Transverse colon (tissue), 4 donors: Measurements from ENCODE around the gene FAM131A. TPM values are rescaled to one million over a fixed set of nuclear protein-coding genes. Genes with fewer than 3 reads are reported as not detected.
A peak's percentile ranks its signal among the peaks of the same experiment; 100 is the strongest.

Experiments used
- DNase-seq: peaks from one replicate; pipeline ENCODE4 v3.0.0-alpha.2; 2019
- H3K27ac ChIP-seq, 4 donors: fragments of 200-600 bp; sonication (generic); 2 replicates each; pipeline ENCODE4 v1.5.1; 2016 to 2018; ENCODE audit warnings: inconsistent platforms in 4 of 4
- H3K27me3 ChIP-seq: fragments of 200-600 bp; sonication (generic); 2 replicates; pipeline ENCODE4 v1.5.1; 2017; ENCODE audit warnings: inconsistent platforms
- H3K36me3 ChIP-seq, 4 donors: fragments of 200-600 bp; sonication (generic); 2 replicates each; pipeline ENCODE4 v1.5.1; 2017 to 2019; ENCODE audit warnings: inconsistent platforms in 4 of 4
- H3K4me1 ChIP-seq, 4 donors: fragments of 200-600 bp; sonication (generic); 2 replicates each; pipeline ENCODE4 v1.5.1; 2017 to 2020; ENCODE audit warnings: inconsistent platforms in 4 of 4
- H3K4me3 ChIP-seq, 4 donors: fragments of 200-600 bp; sonication (generic); 1 replicate in 1 of 4; 2 replicates in 3 of 4; pipeline versions ENCODE4 v1.5.1 to v1.6.1; 2017 to 2019; ENCODE audit warnings: inconsistent platforms in 4 of 4
- H3K9me3 ChIP-seq, 2 donors: fragments of 200-600 bp; sonication (generic); 2 replicates each; pipeline ENCODE4 v1.5.1; 2017 to 2019; ENCODE audit warnings: inconsistent platforms in 2 of 2
- EP300 ChIP-seq: sonication (generic); formaldehyde crosslinking; IDR thresholded peaks from one replicate; pipeline ENCODE4 v1.6.1; 2017; ENCODE audit warnings: antibody characterized with exemption, low read depth
- POLR2A ChIP-seq: fragments of 450-650 bp; IDR thresholded peaks from one replicate; pipeline ENCODE4 v1.6.1; 2016; ENCODE audit warnings: antibody characterized with exemption, mild to moderate bottlenecking, moderate library complexity
- POLR2AphosphoS5 ChIP-seq, 3 donors: sonication (generic); formaldehyde crosslinking; IDR thresholded peaks; one replicate each; pipeline ENCODE4 v1.6.1; 2016; ENCODE audit warnings: antibody characterized with exemption in 3 of 3
- WGBS, 2 donors: methylation state at CpG; one replicate each; pipeline ENCODE4 v1.1.5; 2018; ENCODE audit warnings: low coverage in 1 of 2; 5-methylcytosine and 5-hydroxymethylcytosine counted together
- in situ Hi-C, 4 donors: fragments of 200-750 bp; cut with MboI; loops; one replicate each; pipeline versions ENCODE4 v1.15.0 to v1.15.1; 2017; ENCODE audit warnings: low sequenced_read_pairs in 3 of 4, low pct_ligation_motif_present in 1 of 4, low pct_unique_long_range_greater_than_20kb in 1 of 4
- intact Hi-C: fragments of 100-400 bp; cut with DNase I; formaldehyde crosslinking; loops from one replicate; pipeline ENCODE4 v1.15.1; 2023; ENCODE audit warnings: low total_unique reads
- total RNA-seq, 4 donors: library from RNA; depleted of rRNA; stranded (reverse); fragments of >200 nt; gene quantifications; one replicate each; pipeline ENCODE4 v1.1.0, GENCODE V29; 2016
- TF ChIP-seq, protein P1 (sequence below), 5 experiments: fragments of 200-600 bp in 3 of 5; fragments of 450-650 bp in 2 of 5; sonication (generic) in 3 of 5; IDR thresholded peaks; 1 replicate in 2 of 5; 2 replicates in 3 of 5; pipeline ENCODE4 v1.5.1; 2016 to 2017; ENCODE audit warnings: antibody characterized with exemption in 5 of 5, inconsistent platforms in 3 of 5, mild to moderate bottlenecking in 2 of 5, moderate library complexity in 1 of 5

Gene FAM131A
- total RNA-seq, 4 donors from 2014 or later: 18.5 to 41.1 (median 28.8) TPM

DNA sequence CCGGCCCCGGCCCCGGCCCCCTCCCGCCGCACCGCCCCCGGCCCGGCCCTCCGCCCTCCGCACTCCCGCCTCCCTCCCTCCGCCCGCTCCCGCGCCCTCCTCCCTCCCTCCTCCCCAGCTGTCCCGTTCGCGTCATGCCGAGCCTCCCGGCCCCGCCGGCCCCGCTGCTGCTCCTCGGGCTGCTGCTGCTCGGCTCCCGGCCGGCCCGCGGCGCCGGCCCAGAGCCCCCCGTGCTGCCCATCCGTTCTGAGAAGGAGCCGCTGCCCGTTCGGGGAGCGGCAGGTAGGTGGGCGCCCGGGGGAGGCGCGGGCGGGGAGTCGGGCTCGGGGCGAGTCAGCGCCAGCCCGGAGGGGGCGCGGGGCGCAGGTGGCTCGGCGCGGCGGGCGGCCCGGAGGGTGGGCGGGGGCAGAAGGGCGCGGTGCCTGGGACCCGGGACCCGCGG is 42.8 kb downstream of the FAM131A start:
- intact Hi-C loops (loop anchor here (10.0 kb wide), 1 partner anchor 395 kb away; no protein-coding TSS in a partner anchor), in situ Hi-C loops (loop anchor here in 1 of 4 donors (25.0 kb wide), 1 partner anchor 407 kb away; no protein-coding TSS in a partner anchor)
- DNase-seq: peak; percentile 65
- TF ChIP-seq POLR2AphosphoS5 (IDR thresholded peaks at IDR 0.05): no peak
- TF ChIP-seq EP300: no peak
- TF ChIP-seq POLR2A: no peak
- TF ChIP-seq, protein P1, sequence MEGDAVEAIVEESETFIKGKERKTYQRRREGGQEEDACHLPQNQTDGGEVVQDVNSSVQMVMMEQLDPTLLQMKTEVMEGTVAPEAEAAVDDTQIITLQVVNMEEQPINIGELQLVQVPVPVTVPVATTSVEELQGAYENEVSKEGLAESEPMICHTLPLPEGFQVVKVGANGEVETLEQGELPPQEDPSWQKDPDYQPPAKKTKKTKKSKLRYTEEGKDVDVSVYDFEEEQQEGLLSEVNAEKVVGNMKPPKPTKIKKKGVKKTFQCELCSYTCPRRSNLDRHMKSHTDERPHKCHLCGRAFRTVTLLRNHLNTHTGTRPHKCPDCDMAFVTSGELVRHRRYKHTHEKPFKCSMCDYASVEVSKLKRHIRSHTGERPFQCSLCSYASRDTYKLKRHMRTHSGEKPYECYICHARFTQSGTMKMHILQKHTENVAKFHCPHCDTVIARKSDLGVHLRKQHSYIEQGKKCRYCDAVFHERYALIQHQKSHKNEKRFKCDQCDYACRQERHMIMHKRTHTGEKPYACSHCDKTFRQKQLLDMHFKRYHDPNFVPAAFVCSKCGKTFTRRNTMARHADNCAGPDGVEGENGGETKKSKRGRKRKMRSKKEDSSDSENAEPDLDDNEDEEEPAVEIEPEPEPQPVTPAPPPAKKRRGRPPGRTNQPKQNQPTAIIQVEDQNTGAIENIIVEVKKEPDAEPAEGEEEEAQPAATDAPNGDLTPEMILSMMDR (IDR thresholded peaks at IDR 0.05): no peak
- Histone ChIP-seq H3K27ac (peak overlapping the region in 3 of 4 donors; percentile 36 to 63 (median 43)), H3K9me3 (no peaks in the 10 kb centered on the region), H3K36me3 (no peaks in the 10 kb centered on the region), H3K4me3 (peak overlapping the region in 3 of 4 donors; percentile 42 to 45 (median 44)), H3K27me3 (peaks cover 63% of the 10 kb centered on the region), H3K4me1 (peaks cover 12 to 29% (median 14%) of the 10 kb centered on the region in 4 donors)
- WGBS, 2 donors: 1% methylated on average over 22 of the region's 62 CpGs; no CpG with 5 or more reads in 1 of the 2 donors

DNA sequence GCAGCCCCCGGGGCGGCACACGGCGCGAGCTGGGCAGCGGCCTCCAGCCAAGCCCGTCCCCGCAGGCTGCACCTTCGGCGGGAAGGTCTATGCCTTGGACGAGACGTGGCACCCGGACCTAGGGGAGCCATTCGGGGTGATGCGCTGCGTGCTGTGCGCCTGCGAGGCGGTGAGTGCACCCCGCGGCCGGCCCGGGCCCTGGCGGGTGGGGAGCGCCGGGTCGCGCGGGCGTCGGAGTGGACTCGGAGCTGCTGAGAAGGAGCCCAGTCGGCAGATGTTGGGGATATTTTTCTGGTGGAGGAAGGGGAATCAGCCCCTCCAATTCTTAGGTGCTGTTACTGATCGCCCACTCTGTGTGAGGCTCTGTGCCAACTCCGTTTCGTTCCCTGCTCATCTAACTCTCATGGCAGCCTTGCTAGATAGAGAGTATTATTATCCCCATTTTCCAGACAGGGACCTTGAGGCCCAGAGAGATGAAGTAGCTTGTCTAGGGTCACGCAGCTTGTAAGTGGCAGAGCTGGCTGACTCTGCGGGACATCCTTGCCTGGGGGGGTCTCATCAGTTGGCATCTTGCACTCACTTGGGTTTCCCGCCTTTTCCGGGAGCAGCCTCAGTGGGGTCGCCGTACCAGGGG is 43.3 kb downstream of the FAM131A start:
- Histone ChIP-seq H3K36me3 (no peaks in the 10 kb centered on the region), H3K9me3 (no peaks in the 10 kb centered on the region), H3K4me3 (peak overlapping the region; percentile 37 to 45 (median 43)), H3K27ac (peak overlapping the region in 3 of 4 donors; percentile 36 to 63 (median 43)), H3K27me3 (peaks cover 61% of the 10 kb centered on the region), H3K4me1 (peaks cover 12 to 29% (median 14%) of the 10 kb centered on the region in 4 donors)
- whole genome bisulfite sequencing, 2 donors: 0 to 5% methylated on average over 1 to 40 of the region's 42 CpGs
- TF ChIP-seq POLR2A: no peak
- TF ChIP-seq POLR2AphosphoS5 (IDR thresholded peaks at IDR 0.05): no peak
- TF ChIP-seq, protein P1 (IDR thresholded peaks at IDR 0.05): no peak
- no peak for TF ChIP-seq EP300
- intact Hi-C loops (loop anchor here (10.0 kb wide), 1 partner anchor 394 kb away; no protein-coding TSS in a partner anchor), in situ Hi-C loops (loop anchor here in 1 of 4 donors (25.0 kb wide), 1 partner anchor 407 kb away; no protein-coding TSS in a partner anchor)
- DNase-seq: no peak

DNA sequence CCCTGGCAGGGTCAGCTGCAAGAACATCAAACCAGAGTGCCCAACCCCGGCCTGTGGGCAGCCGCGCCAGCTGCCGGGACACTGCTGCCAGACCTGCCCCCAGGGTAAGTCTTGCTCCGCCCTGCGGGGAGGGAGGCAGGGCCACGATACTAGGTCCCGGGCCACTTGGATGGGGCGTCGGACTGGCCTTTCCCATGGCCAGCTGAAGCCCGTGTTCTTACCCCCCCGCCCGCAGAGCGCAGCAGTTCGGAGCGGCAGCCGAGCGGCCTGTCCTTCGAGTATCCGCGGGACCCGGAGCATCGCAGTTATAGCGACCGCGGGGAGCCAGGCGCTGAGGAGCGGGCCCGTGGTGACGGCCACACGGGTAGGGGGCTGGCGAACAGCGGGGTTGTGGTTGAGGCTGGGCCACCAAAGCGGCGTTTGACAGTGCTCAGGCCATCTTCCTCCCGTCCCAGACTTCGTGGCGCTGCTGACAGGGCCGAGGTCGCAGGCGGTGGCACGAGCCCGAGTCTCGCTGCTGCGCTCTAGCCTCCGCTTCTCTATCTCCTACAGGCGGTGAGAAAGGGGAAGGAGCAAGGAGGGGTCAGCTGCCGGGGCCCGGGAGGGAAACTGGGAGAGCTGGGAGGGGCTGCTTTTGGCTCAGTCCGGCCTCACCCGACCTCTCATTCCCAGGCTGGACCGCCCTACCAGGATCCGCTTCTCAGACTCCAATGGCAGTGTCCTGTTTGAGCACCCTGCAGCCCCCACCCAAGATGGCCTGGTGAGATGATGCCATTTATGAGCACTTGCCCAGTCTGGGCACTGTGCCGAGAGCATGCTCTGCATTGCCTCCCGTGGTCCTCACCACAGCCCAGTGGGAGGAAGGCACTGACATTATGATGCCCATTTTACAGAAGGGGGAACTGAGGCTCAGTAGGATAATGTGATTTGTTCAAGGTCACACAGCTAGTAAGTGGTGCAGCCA is 44.1 kb downstream of the FAM131A start:
- intact Hi-C loops (loop anchor here (10.0 kb wide), 1 partner anchor 393 kb away; no protein-coding TSS in a partner anchor), in situ Hi-C loops (loop anchor here in 1 of 4 donors (25.0 kb wide), 1 partner anchor 406 kb away; no protein-coding TSS in a partner anchor)
- Histone ChIP-seq H3K27me3 (peaks cover 53% of the 10 kb centered on the region), H3K4me1 (peaks cover 12 to 29% (median 14%) of the 10 kb centered on the region in 4 donors), H3K27ac (peak overlapping the region in 1 of 4 donors; percentile 6), H3K36me3 (no peaks in the 10 kb centered on the region), H3K9me3 (no peaks in the 10 kb centered on the region), H3K4me3 (peak overlapping the region in 2 of 4 donors; percentile 7 to 44)
- no peak for DNase-seq
- 13% methylated on average over 54 of the region's 55 CpGs; no CpG with 5 or more reads in 1 of the 2 donors for WGBS, 2 donors
- TF ChIP-seq POLR2A (no peak), EP300 (no peak), POLR2AphosphoS5 (IDR thresholded peaks at IDR 0.05) (no peak)
- TF ChIP-seq, protein P1 (IDR thresholded peaks at IDR 0.05): no peak
